Panc1 (cell line): ENCODE results near the gene APEX2. TPM values are rescaled to one million over a fixed set of nuclear protein-coding genes. Genes with fewer than 3 reads are reported as not detected.

Experiments
- ATAC-seq: fragments of 200-7000 bp; cut with Tn5 transposase; 2 replicates; pipeline ENCODE4 v1.9.1; 2020; ENCODE audit warnings: mild to moderate bottlenecking, moderate library complexity
- BruUV-seq: library from RNA; stranded (reverse); fragments of 400-500 nt; replicated peaks from 2 replicates; lab custom pipeline; 2021; lab: Mats Ljungman, UMichigan
- CTCF ChIA-PET: fragments of 300-600 bp; sonication (Branson Sonifier 250); formaldehyde crosslinking; loops from one replicate; lab custom pipeline; 2022; ENCODE audit warnings: antibody characterized with exemption; lab: Charles Lee
- POLR2A ChIA-PET: fragments of 300-600 bp; sonication (Branson Sonifier 250); formaldehyde crosslinking; loops from one replicate; lab custom pipeline; 2022; ENCODE audit warnings: antibody characterized with exemption; lab: Charles Lee
- DNase-seq: peaks from one replicate; pipeline ENCODE4 v3.0.0-alpha.2; 2010; ENCODE audit warnings: low read depth, low spot score
- H3K27ac ChIP-seq: 2 replicates; pipeline ENCODE4 v1.5.1; 2011; ENCODE audit warnings: mild to moderate bottlenecking, low read length, inconsistent platforms
- H3K27me3 ChIP-seq: fragments of 200-500 bp; sonication (Bioruptor generic); 2 replicates; pipeline ENCODE4 v1.6.0; 2014; ENCODE audit warnings: low read length, inconsistent platforms; ENCODE audit not compliant: control insufficient read depth, insufficient read depth
- H3K36me3 ChIP-seq: fragments of 200-500 bp; sonication (Bioruptor generic); 2 replicates; pipeline ENCODE4 v1.5.1; 2014; ENCODE audit warnings: inconsistent platforms, mild to moderate bottlenecking, low read length, moderate library complexity; ENCODE audit not compliant: control insufficient read depth, insufficient read depth
- H3K4me1 ChIP-seq: 2 replicates; pipeline ENCODE4 v1.5.1; 2011; ENCODE audit warnings: inconsistent platforms, mild to moderate bottlenecking, low read length, moderate library complexity; ENCODE audit not compliant: control insufficient read depth, insufficient read depth
- H3K4me3 ChIP-seq, 2 experiments: 2 replicates each; pipeline ENCODE4 v1.5.1; 2011 to 2012; ENCODE audit warnings: low read depth in 2 of 2, low read length in 2 of 2, mild to moderate bottlenecking in 2 of 2, inconsistent platforms in 1 of 2, moderate library complexity in 1 of 2
- H3K9me3 ChIP-seq: fragments of 200-500 bp; sonication (Bioruptor generic); 2 replicates; pipeline ENCODE4 v1.5.1; 2014; ENCODE audit warnings: low read depth, mild to moderate bottlenecking, inconsistent platforms, low read length, moderate library complexity; ENCODE audit not compliant: control insufficient read depth, insufficient read depth
- CTCF ChIP-seq: fragments of 450-650 bp; IDR thresholded peaks from 2 replicates; pipeline ENCODE4 v1.5.1; 2017; ENCODE audit warnings: mild to moderate bottlenecking
- POLR2AphosphoS5 ChIP-seq: IDR thresholded peaks from 2 replicates; pipeline ENCODE4 v1.6.1; 2012; ENCODE audit warnings: mild to moderate bottlenecking, low read depth, low read length, moderate library complexity
- REST ChIP-seq, 2 experiments: IDR thresholded peaks; 2 replicates each; pipeline ENCODE4 v1.6.1; 2011 to 2012; ENCODE audit warnings: low read depth in 2 of 2, control low read depth in 1 of 2, low read length in 1 of 2, mild to moderate bottlenecking in 1 of 2, moderate library complexity in 1 of 2; ENCODE audit not compliant: insufficient read depth in 1 of 2
- SIN3A ChIP-seq: IDR thresholded peaks from 2 replicates; pipeline ENCODE4 v1.6.1; 2012; ENCODE audit warnings: low read depth, mild to moderate bottlenecking, low read length, moderate library complexity, borderline replicate concordance; ENCODE audit not compliant: insufficient read depth
- TCF7L2 ChIP-seq: IDR thresholded peaks from 2 replicates; pipeline ENCODE4 v1.6.1; 2011; ENCODE audit warnings: mild to moderate bottlenecking, low read depth, low read length, inconsistent platforms
- in situ Hi-C: cut with HindIII; loops from 2 replicates; pipeline ENCODE4 v1.10.0; 2016; ENCODE audit warnings: low sequenced_read_pairs, low pct_unique_long_range_greater_than_20kb
- intact Hi-C: fragments of 100-400 bp; cut with micrococcal nuclease; formaldehyde crosslinking; loops from one replicate; pipeline ENCODE4 v1.10.0; 2022; ENCODE audit not compliant: unreplicated experiment
- total RNA-seq: library from RNA; stranded (reverse); gene quantifications from one replicate; pipeline ENCODE4 v1.2.1, GENCODE V29; 2021; ENCODE audit not compliant: unreplicated experiment

APEX2 gene
- total RNA-seq, 1 experiment from 2014 or later = 32.3 TPM

- Histone ChIP-seq H3K9me3 (no peaks in the 10 kb centered on the region), H3K27me3 (no peaks in the 10 kb centered on the region; the same call in 1 of the 2 replicates), H3K4me1 (no peaks in the 10 kb centered on the region), H3K4me3 (no peak overlapping the region), H3K36me3 (no peaks in the 10 kb centered on the region; the same call in 1 of the 2 replicates), H3K27ac (no peak overlapping the region)
- intact Hi-C loops (no loop called here), in situ Hi-C loops (no loop called here)
- CTCF ChIA-PET = no interaction called here
- DNase-seq (no peak), ATAC-seq (no peak)
- BruUV-seq = no TSS peak
- POLR2A ChIA-PET = no interaction called here
- TF ChIP-seq TCF7L2 = no peak
- no peak for TF ChIP-seq SIN3A
- no peak for TF ChIP-seq CTCF
- no peak for TF ChIP-seq REST (IDR thresholded peaks at IDR 0.05; ENCODE audit: insufficient read depth in 1 of 2, low read depth in 2 of 2, low read length in 1 of 2)
- TF ChIP-seq POLR2AphosphoS5 = no peak
Observed at GRCh38 chrX:54994668-54995351, 5.4 kb upstream of the APEX2 start.

- ChIA-PET POLR2A (no interaction called here), CTCF (no interaction called here)
- DNase-seq (no peak), ATAC-seq (no peak)
- in situ Hi-C loops = no loop called here
- intact Hi-C loops = no loop called here
- Histone ChIP-seq H3K36me3 (no peaks in the 10 kb centered on the region; the same call in 1 of the 2 replicates), H3K27ac (no peak overlapping the region), H3K9me3 (no peaks in the 10 kb centered on the region), H3K27me3 (no peaks in the 10 kb centered on the region; the same call in 1 of the 2 replicates), H3K4me1 (no peaks in the 10 kb centered on the region), H3K4me3 (no peak overlapping the region)
- TF ChIP-seq SIN3A (no peak), POLR2AphosphoS5 (no peak), CTCF (no peak), TCF7L2 (no peak), REST (IDR thresholded peaks at IDR 0.05; ENCODE audit: insufficient read depth in 1 of 2, low read depth in 2 of 2, low read length in 1 of 2) (no peak)
- BruUV-seq = no TSS peak
Observed at GRCh38 chrX:54995621-54996020, 4.5 kb upstream of the APEX2 start.
